Cardiac muscle cell (in vitro differentiated cells and primary cell): ENCODE data around the gene TTI1. TPM values are rescaled to one million over a fixed set of nuclear protein-coding genes. Genes with fewer than 3 reads are reported as not detected.
A peak's percentile ranks its signal among the peaks of the same experiment; 100 is the strongest.

ENCODE experiments used
- DNase-seq, 2 donors: peaks; one replicate each; pipeline versions ENCODE4 v3.0.0 to v3.0.0-alpha.2; 2010 to 2017; ENCODE audit warnings: low read depth in 1 of 2, low spot score in 1 of 2
- H3K27ac ChIP-seq: fragments of 200-600 bp; sonication (generic); 2 replicates; pipeline ENCODE4 v1.5.1; 2016
- H3K27me3 ChIP-seq: fragments of 200-600 bp; sonication (generic); 2 replicates; pipeline ENCODE4 v1.6.0; 2016; ENCODE audit warnings: control low read depth
- H3K36me3 ChIP-seq: fragments of 200-600 bp; sonication (generic); 2 replicates; pipeline ENCODE4 v1.5.1; 2016; ENCODE audit warnings: control low read depth
- H3K4me1 ChIP-seq: fragments of 200-600 bp; sonication (generic); 2 replicates; pipeline ENCODE4 v1.8.1; 2017; ENCODE audit warnings: low read depth, mild to moderate bottlenecking, mixed run types
- H3K4me3 ChIP-seq: fragments of 200-600 bp; sonication (generic); 2 replicates; pipeline ENCODE4 v1.5.1; 2016; ENCODE audit warnings: mild to moderate bottlenecking
- H3K9me3 ChIP-seq: fragments of 200-600 bp; sonication (generic); 2 replicates; pipeline ENCODE4 v1.5.1; 2017; ENCODE audit warnings: low read depth, mild to moderate bottlenecking, control low read depth
- polyA plus RNA-seq: library from polyadenylated mRNA; unstranded; fragments of >200 nt; fragmentation: Nextera tagmentation; extraction: Ambion mirVana; gene quantifications from 2 replicates; pipeline ENCODE4 v1.2.1, GENCODE V29; 2016
- total RNA-seq: library from RNA; depleted of rRNA; stranded (reverse); fragments of >200 nt; gene quantifications from 2 replicates; pipeline ENCODE4 v1.2.3, GENCODE V29; 2016
- TF ChIP-seq, protein P1 (sequence below): IDR thresholded peaks from 2 replicates; pipeline ENCODE4 v1.5.1; 2012; ENCODE audit warnings: low read depth, mild to moderate bottlenecking, low read length

The TTI1 gene
- total and polyA plus RNA-seq, 2 experiments from 2014 or later = 23.0 to 23.1 TPM

DNA sequence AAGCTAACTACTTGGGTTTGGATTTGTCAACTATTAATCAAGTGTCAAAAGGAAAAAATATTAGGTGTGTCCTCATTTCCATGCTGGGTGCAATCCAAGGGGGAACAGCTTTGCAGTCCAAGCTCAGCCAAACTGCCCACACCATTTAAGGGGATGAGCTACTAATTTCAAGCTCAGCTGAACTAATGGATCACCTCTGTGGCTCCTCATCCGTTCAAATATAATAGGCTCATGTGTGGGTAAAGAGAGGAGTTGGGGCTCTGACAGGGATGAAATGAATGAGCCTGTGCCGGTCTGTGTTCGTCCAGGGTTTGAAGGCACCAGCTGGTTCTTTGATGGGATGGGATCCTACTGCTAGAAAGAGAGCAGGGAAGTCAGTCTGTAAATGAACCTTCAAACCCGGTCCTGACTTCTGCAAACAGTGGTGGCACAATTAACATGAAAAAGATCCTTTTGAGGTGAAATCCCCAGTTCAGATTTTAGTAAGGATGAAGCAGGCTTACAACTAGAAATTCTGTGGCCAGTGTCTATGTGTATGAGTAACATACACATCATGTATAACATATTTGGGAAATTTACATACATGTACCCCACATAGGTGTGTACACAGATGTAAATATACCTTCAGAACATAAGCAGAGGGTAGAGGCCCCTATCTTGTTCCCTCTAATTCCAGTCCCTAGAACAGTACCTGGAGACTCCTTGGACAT, 41.9 kb downstream of the TTI1 start:
- Histone ChIP-seq H3K36me3 (peaks cover 11% of the 10 kb centered on the region), H3K4me3 (no peak overlapping the region), H3K27ac (peak overlapping the region; percentile 92), H3K4me1 (peaks cover 72% of the 10 kb centered on the region), H3K27me3 (no peaks in the 10 kb centered on the region), H3K9me3 (no peaks in the 10 kb centered on the region)
- TF ChIP-seq, protein P1, sequence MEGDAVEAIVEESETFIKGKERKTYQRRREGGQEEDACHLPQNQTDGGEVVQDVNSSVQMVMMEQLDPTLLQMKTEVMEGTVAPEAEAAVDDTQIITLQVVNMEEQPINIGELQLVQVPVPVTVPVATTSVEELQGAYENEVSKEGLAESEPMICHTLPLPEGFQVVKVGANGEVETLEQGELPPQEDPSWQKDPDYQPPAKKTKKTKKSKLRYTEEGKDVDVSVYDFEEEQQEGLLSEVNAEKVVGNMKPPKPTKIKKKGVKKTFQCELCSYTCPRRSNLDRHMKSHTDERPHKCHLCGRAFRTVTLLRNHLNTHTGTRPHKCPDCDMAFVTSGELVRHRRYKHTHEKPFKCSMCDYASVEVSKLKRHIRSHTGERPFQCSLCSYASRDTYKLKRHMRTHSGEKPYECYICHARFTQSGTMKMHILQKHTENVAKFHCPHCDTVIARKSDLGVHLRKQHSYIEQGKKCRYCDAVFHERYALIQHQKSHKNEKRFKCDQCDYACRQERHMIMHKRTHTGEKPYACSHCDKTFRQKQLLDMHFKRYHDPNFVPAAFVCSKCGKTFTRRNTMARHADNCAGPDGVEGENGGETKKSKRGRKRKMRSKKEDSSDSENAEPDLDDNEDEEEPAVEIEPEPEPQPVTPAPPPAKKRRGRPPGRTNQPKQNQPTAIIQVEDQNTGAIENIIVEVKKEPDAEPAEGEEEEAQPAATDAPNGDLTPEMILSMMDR = no peak
- no peak for DNase-seq

DNA sequence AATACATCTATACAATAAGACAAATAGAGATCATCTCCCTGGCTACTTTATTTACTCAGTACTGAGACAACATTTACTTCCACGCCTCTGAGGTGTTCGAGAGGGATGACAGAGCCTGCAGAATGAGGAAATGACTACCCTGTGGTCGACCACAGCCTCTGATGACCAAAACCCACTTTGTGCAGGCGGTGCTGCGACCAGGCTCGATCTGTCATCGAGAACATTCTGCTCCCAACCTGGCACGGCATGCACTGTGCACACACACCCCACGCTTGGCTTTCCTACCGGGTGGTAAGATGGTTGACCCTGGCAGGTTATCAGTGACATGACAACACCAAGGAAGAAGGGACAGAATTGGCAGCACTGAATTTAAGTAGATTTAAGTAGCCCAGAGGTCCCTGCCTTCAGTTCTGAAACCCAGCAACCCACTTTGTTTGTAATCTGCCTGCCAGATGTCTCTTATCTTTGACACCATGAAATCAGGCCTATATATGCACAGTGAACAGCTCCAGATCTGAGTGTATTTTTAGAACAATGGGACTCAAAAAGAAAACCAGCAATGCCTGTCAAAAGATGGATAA, 42.6 kb downstream of the TTI1 start:
- H3K4me1 ChIP-seq = peaks cover 78% of the 10 kb centered on the region
- TF ChIP-seq, protein P1 = no peak
- H3K27ac ChIP-seq = peak overlapping the region; percentile 92
- no peaks in the 10 kb centered on the region for H3K27me3 ChIP-seq
- H3K36me3 ChIP-seq = peaks cover 5% of the 10 kb centered on the region
- H3K4me3 ChIP-seq = no peak overlapping the region
- no peaks in the 10 kb centered on the region for H3K9me3 ChIP-seq
- DNase-seq = peak; percentile 65 to 68

DNA sequence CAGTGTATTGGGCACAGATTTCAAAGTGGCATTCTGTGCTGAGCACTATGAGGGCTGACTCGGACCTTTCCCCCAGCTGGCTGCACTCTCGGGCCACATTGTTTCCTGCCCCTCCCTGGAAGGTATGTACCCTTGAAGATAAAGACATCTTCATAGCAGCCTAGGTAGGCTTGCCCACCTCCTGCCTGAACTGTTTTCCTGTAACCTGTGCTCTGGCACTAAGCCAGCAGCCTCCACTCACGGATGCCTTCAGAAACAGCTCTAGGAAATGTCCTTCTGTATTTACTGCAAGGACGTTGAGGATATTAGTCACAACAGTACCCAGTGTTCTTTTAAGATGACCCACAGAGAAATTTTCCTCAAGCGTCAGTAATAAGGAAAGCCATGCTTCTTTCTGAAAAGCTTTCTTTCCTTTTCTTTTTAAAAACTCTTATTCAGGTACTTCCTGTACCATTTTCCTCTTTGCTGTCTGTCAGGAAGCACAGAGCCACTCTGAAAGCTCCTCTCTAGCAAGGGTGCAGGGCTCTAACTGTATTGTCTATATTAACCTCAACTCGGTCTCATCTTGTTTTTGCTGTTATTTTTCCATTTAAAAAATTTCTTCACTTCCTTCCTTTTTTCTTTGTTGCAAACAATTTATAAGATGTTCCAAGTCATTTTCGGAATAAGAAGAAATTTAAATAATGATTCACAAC, 43.5 kb downstream of the TTI1 start:
- H3K9me3 ChIP-seq = no peaks in the 10 kb centered on the region
- H3K4me3 ChIP-seq = no peak overlapping the region
- H3K27me3 ChIP-seq = no peaks in the 10 kb centered on the region
- H3K27ac ChIP-seq = peak overlapping the region; percentile 92
- peaks cover 85% of the 10 kb centered on the region for H3K4me1 ChIP-seq
- H3K36me3 ChIP-seq = peaks cover 3% of the 10 kb centered on the region
- TF ChIP-seq, protein P1 = no peak
- DNase-seq = peak in 1 of 2 donors; percentile 61

- no peaks in the 10 kb centered on the region for H3K27me3 ChIP-seq
Observed at GRCh38 chr20:37988306-37988954, 44.8 kb downstream of the TTI1 start.

More at GRCh38 chr20:37988306-37988954, 44.8 kb downstream of the TTI1 start:
- peak overlapping the region; percentile 92 for H3K27ac ChIP-seq
- no peaks in the 10 kb centered on the region for H3K9me3 ChIP-seq
- H3K4me1 ChIP-seq = peaks cover 96% of the 10 kb centered on the region
- TF ChIP-seq, protein P1 = no peak
- no peaks in the 10 kb centered on the region for H3K36me3 ChIP-seq
- H3K4me3 ChIP-seq = no peak overlapping the region
- no peak for DNase-seq
